Thoracic aorta (tissue), 2 donors: ENCODE results near the gene CHD2. TPM values are rescaled to one million over a fixed set of nuclear protein-coding genes. Genes with fewer than 3 reads are reported as not detected.

Experiments used
- ATAC-seq: fragments of 150-250 bp; one replicate; pipeline ENCODE4 v1.8.0; 2017; ENCODE audit warnings: low read depth; ENCODE audit not compliant: insufficient number of reproducible peaks, low FRiP score
- DNase-seq: peaks from one replicate; pipeline ENCODE4 v3.0.0-alpha.2; 2020; ENCODE audit warnings: low spot score
- H3K27ac ChIP-seq, 2 donors: fragments of 200-600 bp; sonication (generic); 1 replicate in 1 of 2; 2 replicates in 1 of 2; pipeline ENCODE4 v1.5.1; 2016; ENCODE audit warnings: mild to moderate bottlenecking in 2 of 2, moderate library complexity in 2 of 2
- H3K27me3 ChIP-seq: fragments of 200-600 bp; sonication (generic); replicated peaks from 2 replicates; pipeline ENCODE4 v1.6.0; 2016; ENCODE audit warnings: mild to moderate bottlenecking; ENCODE audit not compliant: insufficient read depth
- H3K36me3 ChIP-seq: fragments of 200-600 bp; sonication (generic); one replicate; pipeline ENCODE4 v1.5.1; 2016
- H3K4me1 ChIP-seq, 2 donors: fragments of 200-600 bp; sonication (generic); 1 replicate in 1 of 2; 2 replicates in 1 of 2; pipeline versions ENCODE4 v1.5.1 to v1.6.0; 2016; ENCODE audit warnings: low read depth in 2 of 2, mild to moderate bottlenecking in 1 of 2; ENCODE audit not compliant: control insufficient read depth in 1 of 2
- H3K4me3 ChIP-seq: fragments of 200-600 bp; sonication (generic); 2 replicates; pipeline ENCODE4 v1.5.1; 2016; ENCODE audit warnings: mild to moderate bottlenecking
- H3K9me3 ChIP-seq: fragments of 200-600 bp; sonication (generic); 2 replicates; pipeline ENCODE4 v1.5.1; 2016
- CTCF ChIP-seq: fragments of 200-600 bp; sonication (generic); IDR thresholded peaks from one replicate; pipeline ENCODE4 v1.5.1; 2019; ENCODE audit warnings: antibody characterized with exemption
- total RNA-seq, 2 donors: library from RNA; depleted of rRNA; stranded (reverse); fragments of >200 nt; gene quantifications; one replicate each; pipeline versions ENCODE4 v1.1.0 to v1.2.3, GENCODE V29; 2016

CHD2 gene
- total RNA-seq, 2 donors from 2014 or later = 143 to 148 TPM

DNA sequence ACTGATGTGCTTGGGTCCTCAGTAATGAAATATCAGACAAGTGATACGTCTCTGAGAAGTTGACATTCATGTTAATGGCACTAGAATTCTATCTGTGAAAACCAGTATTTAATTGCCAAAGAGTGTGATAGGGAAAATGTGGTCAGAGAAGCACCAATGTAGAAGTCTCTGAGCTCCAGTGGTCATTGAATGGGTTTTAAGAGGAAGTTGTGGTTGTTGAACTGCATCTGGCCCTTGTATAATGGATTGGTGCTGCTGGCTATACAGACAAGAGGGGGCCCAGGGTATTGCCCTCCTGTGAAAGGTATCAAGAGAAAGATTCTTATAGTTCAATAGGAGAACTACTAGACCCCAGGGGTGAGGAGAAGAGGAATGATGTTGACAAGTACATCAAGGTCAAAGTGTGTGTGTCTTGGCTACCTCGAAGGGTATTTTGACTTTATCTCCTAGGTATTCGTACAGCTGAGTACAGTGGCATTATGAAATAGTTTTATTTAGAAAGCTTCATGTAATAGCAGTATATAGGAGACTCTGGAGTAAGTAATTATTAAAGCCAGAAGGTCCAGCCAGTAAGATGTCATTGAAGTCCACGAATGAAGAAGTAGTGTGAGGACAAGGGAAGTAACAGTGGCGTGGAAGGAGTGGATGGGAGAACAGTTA is 47.1 kb downstream of the CHD2 start:
- DNase-seq (no peak), ATAC-seq (no peak)
- H3K9me3 ChIP-seq = peaks cover 26% of the 10 kb centered on the region
- peaks cover 11 to 20% of the 10 kb centered on the region in 2 donors for H3K4me1 ChIP-seq
- H3K36me3 ChIP-seq = peaks cover 68% of the 10 kb centered on the region
- H3K27me3 ChIP-seq = no peaks in the 10 kb centered on the region
- TF ChIP-seq CTCF = no peak
- H3K27ac ChIP-seq = no peak overlapping the region
- no peak overlapping the region for H3K4me3 ChIP-seq

GRCh38 chr15:92949604-92950249 is 49.6 kb downstream of the CHD2 start:
- no peak overlapping the region for H3K27ac ChIP-seq
- ATAC-seq = no peak
- peaks cover 61% of the 10 kb centered on the region for H3K36me3 ChIP-seq
- no peak for TF ChIP-seq CTCF
- H3K4me3 ChIP-seq = no peak overlapping the region
- peaks cover 26% of the 10 kb centered on the region for H3K9me3 ChIP-seq
- peaks cover 18 to 20% of the 10 kb centered on the region in 2 donors for H3K4me1 ChIP-seq
- DNase-seq = no peak
- H3K27me3 ChIP-seq = no peaks in the 10 kb centered on the region

- no peak for ATAC-seq
- peak overlapping the region; percentile 4 to 57 for H3K27ac ChIP-seq
- peaks cover 60% of the 10 kb centered on the region for H3K36me3 ChIP-seq
Observed at GRCh38 chr15:92951800-92952457, 51.8 kb downstream of the CHD2 start.

GRCh38 chr15:92952458-92952850 is 52.3 kb downstream of the CHD2 start:
- Histone ChIP-seq H3K9me3 (peaks cover 26% of the 10 kb centered on the region), H3K27ac (peak overlapping the region; percentile 2 to 5), H3K27me3 (no peaks in the 10 kb centered on the region), H3K36me3 (peaks cover 55% of the 10 kb centered on the region), H3K4me1 (peaks cover 18 to 20% of the 10 kb centered on the region in 2 donors), H3K4me3 (no peak overlapping the region)
- DNase-seq (no peak), ATAC-seq (no peak)
- no peak for TF ChIP-seq CTCF

More at GRCh38 chr15:92951800-92952457, 51.8 kb downstream of the CHD2 start:
- H3K27me3 ChIP-seq = no peaks in the 10 kb centered on the region
- no peak overlapping the region for H3K4me3 ChIP-seq
- peaks cover 18 to 20% of the 10 kb centered on the region in 2 donors for H3K4me1 ChIP-seq
- no peak for DNase-seq
- H3K9me3 ChIP-seq = peaks cover 26% of the 10 kb centered on the region
- no peak for TF ChIP-seq CTCF

DNA sequence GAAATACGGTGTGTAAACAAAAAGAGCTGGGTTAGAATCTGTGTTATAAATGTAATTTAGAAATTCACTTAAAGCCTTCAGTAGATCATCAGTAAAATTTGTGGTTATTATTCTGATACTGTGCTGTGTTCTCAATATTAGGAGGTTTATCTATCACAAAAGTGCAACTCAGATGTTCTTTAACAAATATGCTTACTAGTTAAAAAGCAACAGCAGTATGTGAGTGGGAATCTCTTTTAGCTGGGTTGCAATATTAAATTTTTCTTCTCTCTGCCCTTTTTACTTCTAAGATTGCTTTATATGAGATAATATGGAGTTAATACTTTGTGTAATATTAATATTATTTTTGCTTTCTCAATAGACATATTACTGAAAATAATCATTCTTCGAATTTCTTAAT is 53.4 kb downstream of the CHD2 start:
- no peak for TF ChIP-seq CTCF
- no peak for ATAC-seq
- H3K36me3 ChIP-seq = peaks cover 44% of the 10 kb centered on the region

More for the DNA sequence above, 53.4 kb downstream of the CHD2 start:
- no peak overlapping the region for H3K4me3 ChIP-seq
- H3K4me1 ChIP-seq = peaks cover 18 to 29% of the 10 kb centered on the region in 2 donors
- H3K9me3 ChIP-seq = peaks cover 19% of the 10 kb centered on the region
- H3K27ac ChIP-seq = no peak overlapping the region
- H3K27me3 ChIP-seq = no peaks in the 10 kb centered on the region
- DNase-seq = no peak
